SU-DHL-6 (cell line): Measurements from ENCODE around the gene PCED1A.

ENCODE experiments used
- H2AFZ ChIP-seq: fragments of 200-600 bp; sonication (generic); 2 replicates; pipeline ENCODE4 v1.6.1; 2014; ENCODE audit warnings: low read depth, mild to moderate bottlenecking, moderate library complexity, mixed read lengths, antibody characterized with exemption, low read length; ENCODE audit not compliant: severe bottlenecking
- H3F3A ChIP-seq: fragments of 200-600 bp; shearing (Covaris generic); 2 replicates; pipeline ENCODE4 v1.6.0; 2016; ENCODE audit warnings: antibody characterized with exemption, mild to moderate bottlenecking; ENCODE audit not compliant: insufficient read depth
- H3K27ac ChIP-seq: fragments of 200-600 bp; sonication (generic); 2 replicates; pipeline ENCODE4 v1.5.1; 2016; ENCODE audit warnings: low read depth, mild to moderate bottlenecking, low read length, moderate library complexity, mixed read lengths
- H3K27me3 ChIP-seq: fragments of 200-600 bp; sonication (generic), shearing (Covaris generic); 2 replicates; pipeline ENCODE4 v1.6.0; 2014; ENCODE audit warnings: mild to moderate bottlenecking, low read length
- H3K36me3 ChIP-seq: fragments of 200-600 bp; sonication (generic); 2 replicates; pipeline ENCODE4 v1.6.1; 2014; ENCODE audit warnings: mild to moderate bottlenecking, low read length, mixed read lengths
- H3K4me2 ChIP-seq: fragments of 300-600, 200-600 bp; shearing (Covaris generic), sonication (generic); 2 replicates; pipeline ENCODE4 v1.6.0; 2014; ENCODE audit warnings: low read length, low read depth, mild to moderate bottlenecking; ENCODE audit not compliant: poor library complexity, severe bottlenecking
- H3K4me3 ChIP-seq: fragments of 200-600 bp; sonication (generic); 2 replicates; pipeline ENCODE4 v1.5.1; 2014; ENCODE audit warnings: antibody characterized with exemption, low read length, mild to moderate bottlenecking, mixed read lengths; ENCODE audit not compliant: insufficient read depth, poor library complexity, severe bottlenecking
- H3K79me2 ChIP-seq: fragments of 200-600 bp; sonication (generic); 2 replicates; pipeline ENCODE4 v1.6.1; 2014; ENCODE audit warnings: mild to moderate bottlenecking, low read length, moderate library complexity; ENCODE audit not compliant: insufficient read depth
- H3K9ac ChIP-seq: fragments of 200-600 bp; sonication (generic); 2 replicates; pipeline ENCODE4 v1.7.0; 2014; ENCODE audit warnings: mild to moderate bottlenecking, low read length
- H3K9me2 ChIP-seq: fragments of 200-600 bp; sonication (generic); replicated peaks from 2 replicates; pipeline ENCODE4 v1.6.1; 2014; ENCODE audit warnings: low read length; ENCODE audit not compliant: insufficient read depth
- H3K9me3 ChIP-seq: fragments of 200-600 bp; sonication (generic); 2 replicates; pipeline ENCODE4 v1.6.1; 2014; ENCODE audit warnings: low read length, mixed read lengths; ENCODE audit not compliant: insufficient read depth
- H4K20me1 ChIP-seq: fragments of 200-600 bp; sonication (generic); 2 replicates; pipeline ENCODE4 v1.6.1; 2014; ENCODE audit warnings: low read depth, mild to moderate bottlenecking, antibody characterized with exemption, low read length, moderate library complexity, mixed read lengths
- CTCF ChIP-seq: fragments of 200-600 bp; sonication (generic); IDR thresholded peaks from one replicate; pipeline ENCODE4 v1.5.1; 2017; ENCODE audit warnings: antibody characterized with exemption, mild to moderate bottlenecking, low read length, moderate library complexity; ENCODE audit not compliant: insufficient read depth, poor library complexity, severe bottlenecking
- EZH2phosphoT487 ChIP-seq: fragments of 200-600 bp; sonication (generic), shearing (Covaris generic); conservative IDR thresholded peaks from 2 replicates; pipeline ENCODE4 v1.6.1; 2018; ENCODE audit warnings: mild to moderate bottlenecking, antibody characterized with exemption, low read length, moderate library complexity, mixed read lengths

PCED1A gene

GRCh38 chr20:2865101-2865500 is 24.6 kb upstream of the PCED1A start:
- Histone ChIP-seq H3K9me3 (no peaks in the 10 kb centered on the region), H2AFZ (no peak overlapping the region), H3K27ac (no peak overlapping the region), H4K20me1 (no peaks in the 10 kb centered on the region), H3K4me2 (no peak overlapping the region), H3K79me2 (no peaks in the 10 kb centered on the region), H3K4me3 (no peak overlapping the region), H3F3A (no peaks in the 10 kb centered on the region), H3K27me3 (no peaks in the 10 kb centered on the region), H3K36me3 (no peaks in the 10 kb centered on the region), H3K9ac (no peak overlapping the region), H3K9me2 (no peaks in the 10 kb centered on the region)
- no peak for TF ChIP-seq EZH2phosphoT487
- no peak for TF ChIP-seq CTCF

GRCh38 chr20:2864626-2865025 is 24.2 kb upstream of the PCED1A start:
- Histone ChIP-seq H3K36me3 (no peaks in the 10 kb centered on the region), H3F3A (no peaks in the 10 kb centered on the region)

GRCh38 chr20:2859330-2860121 is 19.1 kb upstream of the PCED1A start:
- Histone ChIP-seq H3K79me2 (no peaks in the 10 kb centered on the region), H3K4me3 (no peak overlapping the region), H3K9ac (no peak overlapping the region), H3K27me3 (no peaks in the 10 kb centered on the region), H3K36me3 (no peaks in the 10 kb centered on the region), H2AFZ (no peak overlapping the region), H3F3A (no peaks in the 10 kb centered on the region), H3K27ac (no peak overlapping the region), H4K20me1 (no peaks in the 10 kb centered on the region), H3K9me2 (no peaks in the 10 kb centered on the region), H3K9me3 (no peaks in the 10 kb centered on the region), H3K4me2 (no peak overlapping the region)
- no peak for TF ChIP-seq CTCF
- TF ChIP-seq EZH2phosphoT487, result no peak

More at GRCh38 chr20:2864626-2865025, 24.2 kb upstream of the PCED1A start:
- Histone ChIP-seq H3K4me3 (no peak overlapping the region), H3K4me2 (no peak overlapping the region), H3K9me2 (no peaks in the 10 kb centered on the region), H3K27ac (no peak overlapping the region), H3K27me3 (no peaks in the 10 kb centered on the region), H2AFZ (no peak overlapping the region), H3K9ac (no peak overlapping the region), H3K9me3 (no peaks in the 10 kb centered on the region), H3K79me2 (no peaks in the 10 kb centered on the region), H4K20me1 (no peaks in the 10 kb centered on the region)
- TF ChIP-seq EZH2phosphoT487, result no peak
- no peak for TF ChIP-seq CTCF
